ENCODE data around the gene ANO2. TPM values are rescaled to one million over a fixed set of nuclear protein-coding genes. Genes with fewer than 3 reads are reported as not detected.
"Not testable (repeated sequence)": the region's sequence is repeated elsewhere in the genome, so short reads cannot be mapped to it uniquely, and the experiment has no call there.

The ANO2 gene
- total RNA-seq, 1 experiment from 2014 or later: 0.71 TPM

GRCh38 chr12:5692850-5693249 lies 252.2 kb downstream of the ANO2 start:
- no peak for DNase-seq (ENCODE audit: low read depth, low spot score)
- in situ Hi-C loops (cut with HindIII; ENCODE audit: low pct_unique_long_range_greater_than_20kb, low sequenced_read_pairs): no loop called here

DNA sequence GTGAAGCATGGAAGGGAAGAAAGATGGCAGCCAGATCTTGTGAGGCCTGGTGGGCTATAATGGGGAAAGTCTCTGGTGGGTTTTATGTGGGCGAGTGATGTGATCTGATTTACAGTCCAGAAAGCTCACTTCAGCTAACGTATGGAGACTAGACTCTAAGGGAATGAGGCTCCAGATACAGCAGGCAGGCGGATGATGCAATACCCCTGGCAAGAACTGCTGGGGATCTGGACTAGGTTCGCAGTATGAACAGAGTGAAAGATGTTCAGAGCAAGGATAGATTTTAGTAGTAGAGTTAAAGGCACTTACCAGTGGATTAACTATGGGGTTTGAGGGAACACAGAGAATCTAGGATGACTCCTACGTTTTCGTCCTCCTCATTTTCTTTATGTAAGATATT lies 253.1 kb downstream of the ANO2 start:
- DNase-seq (ENCODE audit: low read depth, low spot score): no peak
- in situ Hi-C loops (cut with HindIII; ENCODE audit: low pct_unique_long_range_greater_than_20kb, low sequenced_read_pairs): no loop called here

DNA sequence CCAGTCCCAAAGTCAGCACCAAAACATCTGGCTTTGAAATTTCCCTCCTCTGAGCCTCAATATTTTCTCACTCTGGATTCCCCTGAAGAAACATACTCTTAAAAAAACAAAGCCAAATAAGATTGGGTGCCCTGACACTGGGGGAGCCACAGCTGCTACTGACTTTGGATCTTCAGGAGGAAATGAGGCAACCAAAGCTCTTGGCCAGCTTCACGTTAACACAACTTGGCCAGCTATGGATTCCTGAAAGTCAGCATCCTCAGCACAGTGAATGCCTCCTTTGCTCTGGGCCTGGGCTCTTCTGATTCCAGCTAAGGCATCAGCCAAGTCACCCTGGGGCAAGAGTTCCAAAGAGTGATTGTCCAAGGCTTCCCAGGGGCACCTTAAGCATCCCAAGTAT lies 254.8 kb downstream of the ANO2 start:
- in situ Hi-C loops (cut with HindIII; ENCODE audit: low pct_unique_long_range_greater_than_20kb, low sequenced_read_pairs): no loop called here
- no peak for DNase-seq (ENCODE audit: low read depth, low spot score)

GRCh38 chr12:5689773-5690172 lies 255.3 kb downstream of the ANO2 start:
- in situ Hi-C loops (cut with HindIII; ENCODE audit: low pct_unique_long_range_greater_than_20kb, low sequenced_read_pairs): no loop called here
- DNase-seq (ENCODE audit: low read depth, low spot score): no peak

GRCh38 chr12:5688226-5688625 lies 256.8 kb downstream of the ANO2 start:
- in situ Hi-C loops (cut with HindIII; ENCODE audit: low pct_unique_long_range_greater_than_20kb, low sequenced_read_pairs): no loop called here

DNA sequence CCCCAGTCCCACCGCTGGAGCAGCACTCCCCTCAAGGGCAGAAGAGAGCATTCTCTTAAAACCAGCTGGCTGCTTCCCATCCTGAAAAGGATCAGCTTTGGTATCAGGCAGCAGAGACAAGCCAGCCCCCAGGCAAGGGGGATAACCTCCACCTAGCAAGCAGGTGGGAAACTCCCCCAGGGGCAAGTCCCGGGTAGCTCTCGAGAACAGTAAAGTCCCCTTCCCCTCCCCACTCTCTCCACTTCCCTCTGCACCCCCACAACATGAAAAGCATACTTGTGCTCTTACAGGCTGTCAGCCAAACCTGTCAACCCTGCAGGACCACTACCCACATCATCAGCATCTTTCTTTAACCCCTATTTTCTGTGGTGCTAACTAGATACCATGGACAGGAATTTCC lies 259.1 kb downstream of the ANO2 start:
- in situ Hi-C loops (cut with HindIII; ENCODE audit: low pct_unique_long_range_greater_than_20kb, low sequenced_read_pairs): no loop called here
- no peak for DNase-seq (ENCODE audit: low read depth, low spot score)

More at GRCh38 chr12:5688226-5688625, 256.8 kb downstream of the ANO2 start:
- no peak for DNase-seq (ENCODE audit: low read depth, low spot score)

- in situ Hi-C loops (cut with HindIII; ENCODE audit: low pct_unique_long_range_greater_than_20kb, low sequenced_read_pairs): no loop called here
- DNase-seq (ENCODE audit: low read depth, low spot score): no peak
Measured at GRCh38 chr12:5684989-5685388, 260.1 kb downstream of the ANO2 start.

DNA sequence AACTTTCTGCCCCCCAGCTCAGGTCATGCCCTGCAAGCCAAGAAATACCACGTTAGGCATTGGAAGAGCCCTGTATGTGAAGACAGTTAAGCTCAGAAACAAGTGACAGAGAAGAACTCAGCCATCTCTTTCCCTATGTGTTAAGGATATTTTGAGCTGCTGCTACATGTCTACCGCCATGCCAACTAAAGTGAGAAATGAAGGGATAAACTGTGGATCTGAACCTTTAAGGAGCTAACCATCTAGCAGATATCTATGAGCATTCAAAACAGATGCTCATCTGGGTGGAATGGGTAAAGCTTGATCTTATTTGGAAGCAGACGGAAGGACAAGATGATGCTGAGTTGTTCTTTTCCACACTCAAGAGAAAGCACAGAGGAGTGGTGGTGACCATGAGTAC lies 262.5 kb downstream of the ANO2 start:
- in situ Hi-C loops (cut with HindIII; ENCODE audit: low pct_unique_long_range_greater_than_20kb, low sequenced_read_pairs): no loop called here
- no peak for DNase-seq (ENCODE audit: low read depth, low spot score)

DNA sequence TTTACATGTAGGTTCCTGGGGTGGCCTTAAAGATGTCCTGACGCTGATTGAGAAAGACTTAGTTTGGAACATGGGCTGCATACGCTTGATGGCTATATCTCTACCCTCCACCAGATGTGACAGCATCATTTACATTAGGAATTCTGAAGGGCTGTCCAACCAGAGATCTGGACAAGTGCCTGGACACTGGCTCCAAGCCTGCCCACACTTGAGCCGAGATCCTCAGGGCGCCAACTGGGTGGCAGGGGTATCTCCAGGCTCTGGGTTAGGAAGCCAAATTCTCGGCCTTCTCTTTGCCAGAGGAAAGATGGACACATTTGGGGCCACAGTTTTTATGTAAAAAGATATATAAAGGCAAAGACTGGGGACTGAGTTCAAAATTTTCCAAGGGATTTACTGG lies 266.9 kb downstream of the ANO2 start:
- in situ Hi-C loops (cut with HindIII; ENCODE audit: low pct_unique_long_range_greater_than_20kb, low sequenced_read_pairs): no loop called here

DNA sequence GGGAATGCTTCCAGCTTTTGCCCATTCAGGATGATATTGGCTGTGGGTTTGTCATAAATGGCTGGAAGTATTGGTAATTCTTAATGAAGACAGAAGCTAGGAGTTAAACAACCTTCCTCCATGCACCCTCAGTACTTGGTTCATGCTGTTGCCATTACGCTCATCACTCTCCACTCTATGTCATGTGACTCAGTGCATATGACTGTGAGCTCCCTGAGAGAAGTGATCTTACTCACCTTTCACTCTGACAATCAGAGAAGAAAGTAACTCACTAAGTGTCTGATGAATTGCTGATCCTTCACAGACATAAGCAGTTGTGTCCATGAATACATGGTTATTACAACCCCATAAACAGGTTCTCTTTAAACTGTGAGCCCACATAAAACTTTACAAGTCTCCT lies 275.4 kb downstream of the ANO2 start:
- in situ Hi-C loops (cut with HindIII; ENCODE audit: low pct_unique_long_range_greater_than_20kb, low sequenced_read_pairs); DNase-seq (ENCODE audit: low read depth, low spot score): not testable (repeated sequence)

More for the DNA sequence above, 266.9 kb downstream of the ANO2 start:
- DNase-seq (ENCODE audit: low read depth, low spot score): no peak

DNA sequence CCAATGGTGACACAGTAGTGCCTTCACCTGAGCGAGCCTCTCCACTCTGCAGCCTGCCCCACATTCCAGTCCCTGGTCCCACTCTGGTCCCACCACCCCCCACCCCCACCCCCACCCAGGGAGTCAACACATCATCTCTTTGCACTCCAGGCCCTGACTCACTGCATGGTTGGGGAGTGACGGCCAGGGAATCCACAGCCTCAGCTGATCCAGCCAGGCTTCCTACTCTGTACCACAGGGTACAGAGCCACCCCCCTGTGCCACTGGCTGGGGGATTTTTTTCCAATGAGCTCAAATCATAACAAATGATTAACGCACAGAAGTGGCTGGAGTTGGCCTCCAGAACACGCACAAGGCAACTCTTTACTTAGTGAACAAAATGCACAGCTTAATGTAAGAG lies 279.4 kb downstream of the ANO2 start:
- in situ Hi-C loops (cut with HindIII; ENCODE audit: low pct_unique_long_range_greater_than_20kb, low sequenced_read_pairs): no loop called here
- no peak for DNase-seq (ENCODE audit: low read depth, low spot score)

DNA sequence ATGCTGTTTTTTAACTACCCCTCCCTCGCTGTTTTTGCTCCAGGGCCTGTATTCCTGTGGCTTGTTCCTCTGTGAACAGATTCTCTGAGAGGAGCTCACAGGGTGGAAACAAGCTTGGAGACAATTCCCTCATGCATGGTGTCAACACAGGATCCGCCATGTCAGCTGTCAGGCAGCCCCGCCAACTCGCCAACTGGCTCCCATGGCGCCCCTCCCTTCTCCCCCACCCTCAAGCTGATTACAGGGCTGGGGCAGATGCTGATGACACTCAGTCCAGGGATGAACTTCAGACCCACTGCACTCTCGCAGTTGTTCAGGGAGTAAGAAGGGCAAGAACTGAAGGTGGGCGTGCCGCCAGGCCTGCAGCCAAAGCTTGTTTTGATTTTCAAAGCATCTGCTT lies 283.2 kb downstream of the ANO2 start:
- no peak for DNase-seq (ENCODE audit: low read depth, low spot score)
- in situ Hi-C loops (cut with HindIII; ENCODE audit: low pct_unique_long_range_greater_than_20kb, low sequenced_read_pairs): no loop called here

- in situ Hi-C loops (cut with HindIII; ENCODE audit: low pct_unique_long_range_greater_than_20kb, low sequenced_read_pairs): no loop called here
- DNase-seq (ENCODE audit: low read depth, low spot score): no peak
Measured at GRCh38 chr12:5660238-5660637, 284.8 kb downstream of the ANO2 start.

- DNase-seq (ENCODE audit: low read depth, low spot score); in situ Hi-C loops (cut with HindIII; ENCODE audit: low pct_unique_long_range_greater_than_20kb, low sequenced_read_pairs): not testable (repeated sequence)
Measured at GRCh38 chr12:5658339-5658941, 286.6 kb downstream of the ANO2 start.

DNA sequence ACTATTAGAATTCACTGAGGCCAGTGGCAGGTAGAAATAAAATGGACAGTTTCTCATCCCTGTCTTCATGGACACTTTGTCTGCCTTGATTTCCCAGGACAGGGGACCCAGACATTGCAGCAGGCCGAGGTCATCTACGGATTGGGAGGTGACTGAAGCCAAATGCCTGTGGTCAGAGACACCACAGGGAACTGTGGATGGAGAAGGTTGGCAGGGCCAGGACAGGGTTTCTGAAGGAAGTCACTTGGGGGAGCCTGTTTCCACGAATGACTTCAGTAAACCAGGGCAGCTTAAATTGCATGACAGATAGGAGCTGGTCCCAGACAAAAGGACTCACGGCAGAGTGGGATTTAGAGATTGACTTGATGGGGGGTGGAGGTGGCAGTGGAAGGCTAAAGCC lies 288.2 kb downstream of the ANO2 start:
- in situ Hi-C loops (cut with HindIII; ENCODE audit: low pct_unique_long_range_greater_than_20kb, low sequenced_read_pairs): no loop called here
- DNase-seq (ENCODE audit: low read depth, low spot score): no peak

- no peak for DNase-seq (ENCODE audit: low read depth, low spot score)
- in situ Hi-C loops (cut with HindIII; ENCODE audit: low pct_unique_long_range_greater_than_20kb, low sequenced_read_pairs): no loop called here
Measured at GRCh38 chr12:5655120-5655519, 289.9 kb downstream of the ANO2 start.

DNA sequence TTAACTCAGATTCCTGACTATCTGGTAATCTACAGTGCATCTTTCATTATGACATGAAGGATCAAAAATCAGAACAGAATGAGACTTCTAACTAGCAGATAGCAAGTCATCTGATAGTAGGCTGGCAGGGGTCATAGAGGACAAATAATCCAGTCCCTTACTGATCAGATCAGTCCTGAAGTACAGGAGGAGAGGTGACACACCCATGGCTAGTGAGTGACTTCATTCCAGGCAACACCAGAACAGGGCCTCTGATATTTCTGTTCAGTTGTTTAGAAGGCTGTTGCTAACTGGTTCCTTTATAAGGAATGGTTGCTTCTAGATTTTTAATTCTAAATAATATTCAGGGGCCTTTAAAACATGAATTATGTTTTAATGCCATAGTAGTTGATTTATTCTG lies 291.0 kb downstream of the ANO2 start:
- no peak for DNase-seq (ENCODE audit: low read depth, low spot score)
- in situ Hi-C loops (cut with HindIII; ENCODE audit: low pct_unique_long_range_greater_than_20kb, low sequenced_read_pairs): no loop called here

DNA sequence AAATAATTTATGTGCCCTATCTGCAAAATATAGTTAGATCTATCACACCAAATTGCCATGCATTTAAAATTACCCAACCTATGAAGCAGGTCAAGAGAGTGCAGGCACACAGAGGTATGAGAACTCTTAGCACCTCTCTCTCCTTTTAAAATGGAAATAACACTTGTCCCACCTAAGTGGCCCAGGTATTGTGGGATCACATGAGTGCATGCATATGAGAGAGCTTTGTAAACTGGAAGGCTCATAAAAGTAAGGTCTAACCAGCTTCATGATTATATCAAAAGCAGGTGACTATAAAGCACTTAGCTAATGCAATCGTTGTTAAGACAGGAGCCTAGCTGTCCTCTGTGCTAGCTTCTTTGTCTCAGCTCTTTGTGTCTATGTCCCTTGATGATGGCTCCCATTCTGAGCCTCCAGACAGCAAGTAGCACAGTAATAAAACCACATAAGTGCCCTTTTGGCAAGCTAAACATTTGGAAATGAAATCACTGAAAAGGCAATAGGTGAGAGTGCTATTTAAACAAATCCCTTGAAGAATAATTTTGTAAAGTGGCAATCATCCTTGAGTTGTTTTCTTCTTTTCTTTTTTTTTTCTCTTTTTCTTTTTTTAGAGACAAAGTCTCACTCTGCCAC lies 294.1 kb downstream of the ANO2 start:
- in situ Hi-C loops (cut with HindIII; ENCODE audit: low pct_unique_long_range_greater_than_20kb, low sequenced_read_pairs): no loop called here
- no peak for DNase-seq (ENCODE audit: low read depth, low spot score)

DNA sequence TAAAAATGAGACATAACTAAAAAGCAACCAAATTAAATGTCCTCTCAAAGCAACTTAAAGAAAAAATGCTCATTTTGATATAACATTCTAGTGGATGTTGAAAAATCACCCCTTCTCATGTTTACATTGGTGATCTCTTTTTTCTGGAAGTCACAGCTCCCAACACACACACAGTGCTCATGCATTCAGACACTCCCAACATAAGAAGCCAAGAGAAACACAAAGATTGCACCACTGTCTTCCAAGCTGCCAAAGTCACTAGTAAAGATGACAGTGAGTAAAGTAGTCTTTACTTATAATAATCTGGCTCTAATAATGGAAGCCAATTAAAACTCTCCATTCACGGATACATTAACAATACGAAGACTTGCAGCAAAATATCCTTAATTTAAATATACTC lies 294.8 kb downstream of the ANO2 start:
- in situ Hi-C loops (cut with HindIII; ENCODE audit: low pct_unique_long_range_greater_than_20kb, low sequenced_read_pairs): no loop called here
- DNase-seq (ENCODE audit: low read depth, low spot score): no peak

All from SK-MEL-5 (cell line).